Vagina (tissue), 2 donors: ENCODE measurements around the gene RASA2. TPM values are rescaled to one million over a fixed set of nuclear protein-coding genes. Genes with fewer than 3 reads are reported as not detected.
"Not testable (repeated sequence)": the region's sequence is repeated elsewhere in the genome, so short reads cannot be mapped to it uniquely, and the experiment has no call there.

Source experiments
- DNase-seq, 2 donors: peaks; one replicate each; pipeline ENCODE4 v3.0.0-alpha.2; 2017; ENCODE audit errors: extremely low spot score in 2 of 2
- H3K27ac ChIP-seq: fragments of 200-600 bp; sonication (generic); one replicate; pipeline ENCODE4 v1.5.1; 2019
- H3K27me3 ChIP-seq: fragments of 200-600 bp; sonication (generic); one replicate; pipeline ENCODE4 v1.5.1; 2019
- H3K36me3 ChIP-seq, 2 donors: fragments of 200-600 bp; sonication (generic); one replicate each; pipeline ENCODE4 v1.5.1; 2017 to 2019
- H3K4me1 ChIP-seq: fragments of 200-600 bp; sonication (generic); one replicate; pipeline ENCODE4 v1.5.1; 2019
- H3K4me3 ChIP-seq, 2 donors: fragments of 200-600 bp; sonication (generic); 1 replicate in 1 of 2; 2 replicates in 1 of 2; pipeline ENCODE4 v1.5.1; 2016 to 2019
- H3K9me3 ChIP-seq: fragments of 200-600 bp; sonication (generic); one replicate; pipeline ENCODE4 v1.5.1; 2019
- POLR2A ChIP-seq, 2 donors: fragments of 450-650 bp; IDR thresholded peaks; one replicate each; pipeline ENCODE4 v1.6.1; 2017; ENCODE audit warnings: antibody characterized with exemption in 2 of 2, mild to moderate bottlenecking in 2 of 2, moderate library complexity in 2 of 2
- POLR2AphosphoS5 ChIP-seq, 2 donors: sonication (generic); formaldehyde crosslinking; IDR thresholded peaks; one replicate each; pipeline ENCODE4 v1.9.0; 2017; ENCODE audit warnings: antibody characterized with exemption in 2 of 2, mild to moderate bottlenecking in 2 of 2, low read depth in 1 of 2; ENCODE audit not compliant: insufficient read depth in 1 of 2
- intact Hi-C: fragments of 100-400 bp; cut with DNase I; formaldehyde crosslinking; loops from one replicate; pipeline ENCODE4 v1.15.1; 2023
- total RNA-seq: library from RNA; depleted of rRNA; stranded (reverse); fragments of >200 nt; gene quantifications from one replicate; pipeline ENCODE4 v1.2.3, GENCODE V29; 2016
- TF ChIP-seq, protein P1 (sequence below), 3 experiments: fragments of 450-650 bp in 2 of 3; fragments of 200-600 bp in 1 of 3; sonication (generic) in 1 of 3; IDR thresholded peaks; one replicate each; pipeline ENCODE4 v1.5.1; 2017 to 2019; ENCODE audit warnings: antibody characterized with exemption in 3 of 3, mild to moderate bottlenecking in 2 of 3, moderate library complexity in 2 of 3

RASA2 gene
- total RNA-seq, 1 donor from 2014 or later: 18.4 TPM

DNA sequence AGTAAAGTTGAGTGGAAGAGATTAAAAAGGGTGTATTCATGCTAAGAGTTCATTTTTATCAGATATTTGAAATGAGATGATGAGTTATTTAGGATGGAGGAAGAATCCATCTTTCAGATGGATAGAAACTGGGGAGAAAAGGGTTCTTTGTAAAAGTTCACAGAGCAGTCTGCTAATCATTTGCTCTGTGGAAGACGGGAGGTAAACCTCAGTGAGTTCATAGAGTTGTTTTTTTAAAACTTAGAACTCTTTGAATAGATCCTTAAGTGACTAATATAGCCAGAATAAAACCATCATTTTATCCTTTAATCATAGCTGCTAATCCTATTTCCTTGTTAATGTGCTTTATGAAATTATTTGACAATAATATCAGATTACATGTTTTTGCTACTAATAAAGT is 5.1 kb downstream of the RASA2 start:
- TF ChIP-seq, protein P1, sequence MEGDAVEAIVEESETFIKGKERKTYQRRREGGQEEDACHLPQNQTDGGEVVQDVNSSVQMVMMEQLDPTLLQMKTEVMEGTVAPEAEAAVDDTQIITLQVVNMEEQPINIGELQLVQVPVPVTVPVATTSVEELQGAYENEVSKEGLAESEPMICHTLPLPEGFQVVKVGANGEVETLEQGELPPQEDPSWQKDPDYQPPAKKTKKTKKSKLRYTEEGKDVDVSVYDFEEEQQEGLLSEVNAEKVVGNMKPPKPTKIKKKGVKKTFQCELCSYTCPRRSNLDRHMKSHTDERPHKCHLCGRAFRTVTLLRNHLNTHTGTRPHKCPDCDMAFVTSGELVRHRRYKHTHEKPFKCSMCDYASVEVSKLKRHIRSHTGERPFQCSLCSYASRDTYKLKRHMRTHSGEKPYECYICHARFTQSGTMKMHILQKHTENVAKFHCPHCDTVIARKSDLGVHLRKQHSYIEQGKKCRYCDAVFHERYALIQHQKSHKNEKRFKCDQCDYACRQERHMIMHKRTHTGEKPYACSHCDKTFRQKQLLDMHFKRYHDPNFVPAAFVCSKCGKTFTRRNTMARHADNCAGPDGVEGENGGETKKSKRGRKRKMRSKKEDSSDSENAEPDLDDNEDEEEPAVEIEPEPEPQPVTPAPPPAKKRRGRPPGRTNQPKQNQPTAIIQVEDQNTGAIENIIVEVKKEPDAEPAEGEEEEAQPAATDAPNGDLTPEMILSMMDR (IDR thresholded peaks at IDR 0.05): no peak
- TF ChIP-seq POLR2AphosphoS5 (IDR thresholded peaks at IDR 0.05; ENCODE audit: insufficient read depth in 1 of 2, low read depth in 1 of 2) (no peak), POLR2A (IDR thresholded peaks at IDR 0.05) (no peak)
- Histone ChIP-seq H3K4me3 (no peak overlapping the region), H3K27ac (no peak overlapping the region), H3K27me3 (no peaks in the 10 kb centered on the region), H3K9me3 (no peaks in the 10 kb centered on the region), H3K36me3 (no peaks in the 10 kb centered on the region), H3K4me1 (peaks cover 30% of the 10 kb centered on the region)
- no peak for DNase-seq
- intact Hi-C loops: no loop called here

DNA sequence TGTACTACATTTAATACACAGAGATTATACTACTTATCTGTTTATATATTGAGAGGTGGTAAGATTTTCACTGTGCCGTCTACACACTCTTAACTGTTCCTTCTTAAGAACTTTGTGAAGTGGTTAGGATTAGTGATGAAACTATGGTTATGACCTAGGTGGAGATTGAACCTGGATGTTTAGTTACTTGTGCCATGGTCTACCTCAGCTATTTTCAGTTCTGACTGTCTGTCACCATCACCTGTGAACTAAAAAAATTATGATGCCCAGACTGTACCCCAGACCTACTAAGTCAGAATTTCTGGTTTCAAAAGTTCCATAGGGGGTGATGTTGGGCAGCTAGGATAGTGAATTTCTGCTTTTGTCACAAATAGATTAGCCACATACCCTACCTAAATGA is 6.4 kb downstream of the RASA2 start:
- no peak for DNase-seq
- Histone ChIP-seq H3K27me3 (no peaks in the 10 kb centered on the region), H3K4me1 (peaks cover 27% of the 10 kb centered on the region), H3K27ac (no peak overlapping the region), H3K36me3 (no peaks in the 10 kb centered on the region), H3K9me3 (no peaks in the 10 kb centered on the region), H3K4me3 (no peak overlapping the region)
- intact Hi-C loops: no loop called here
- TF ChIP-seq POLR2AphosphoS5 (IDR thresholded peaks at IDR 0.05; ENCODE audit: insufficient read depth in 1 of 2, low read depth in 1 of 2): no peak
- no peak for TF ChIP-seq POLR2A (IDR thresholded peaks at IDR 0.05)

DNA sequence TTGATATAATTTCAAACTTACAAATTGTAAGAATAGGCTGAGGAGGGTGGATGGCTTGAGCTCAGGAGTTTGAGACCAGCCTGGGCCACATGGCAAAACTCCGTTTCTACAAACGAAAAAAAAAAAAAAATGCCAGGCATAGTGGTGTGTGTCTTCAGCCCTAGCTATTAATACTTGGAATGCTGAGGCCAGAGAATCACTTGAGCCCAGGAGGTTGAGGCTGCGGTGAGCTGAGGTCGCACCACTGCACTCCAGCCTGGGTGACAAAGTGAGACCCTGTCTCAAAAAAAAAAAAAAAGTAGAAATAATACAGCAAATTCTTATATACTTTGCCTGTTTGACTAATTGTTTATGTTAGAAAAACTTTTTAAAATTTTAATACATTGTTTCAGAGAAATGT is 10.8 kb downstream of the RASA2 start:
- H3K9me3 ChIP-seq, H3K36me3 ChIP-seq, H3K4me3 ChIP-seq, H3K27me3 ChIP-seq, DNase-seq, H3K27ac ChIP-seq, intact Hi-C loops: not testable (repeated sequence)
- peaks cover 30% of the 10 kb centered on the region for H3K4me1 ChIP-seq

DNA sequence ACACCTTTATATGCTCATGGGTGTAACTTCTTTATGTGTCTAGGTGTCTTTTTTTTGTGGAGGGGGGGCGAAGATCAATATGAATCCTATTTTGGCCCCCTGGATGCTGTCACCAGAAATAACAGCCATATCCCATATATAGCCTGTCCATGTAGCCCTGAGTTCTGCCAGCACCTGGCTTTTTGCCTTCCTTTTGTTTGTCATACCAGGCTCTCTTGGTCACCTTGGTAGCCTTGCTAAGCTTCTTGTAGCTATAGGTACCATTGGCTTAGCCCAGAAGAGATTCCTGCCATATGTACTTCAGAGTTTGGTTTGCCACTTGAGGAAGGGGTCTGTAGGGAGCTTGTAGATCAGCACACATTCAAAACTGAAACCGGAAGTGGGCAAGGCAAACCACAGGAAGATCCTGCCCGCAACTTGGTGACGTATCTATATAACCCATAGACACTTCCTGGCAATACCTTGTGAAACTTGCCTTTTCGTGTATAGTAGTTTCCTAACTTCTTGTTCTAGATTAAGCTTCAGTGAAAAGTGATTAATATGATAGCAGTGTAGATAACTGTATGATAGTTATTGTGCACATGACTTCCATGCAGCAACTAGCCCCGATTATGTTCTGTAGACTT is 11.9 kb downstream of the RASA2 start:
- no peak overlapping the region for H3K27ac ChIP-seq
- H3K9me3 ChIP-seq: no peaks in the 10 kb centered on the region
- DNase-seq: no peak
- intact Hi-C loops: no loop called here
- no peaks in the 10 kb centered on the region for H3K36me3 ChIP-seq
- H3K4me3 ChIP-seq: no peak overlapping the region
- peaks cover 30% of the 10 kb centered on the region for H3K4me1 ChIP-seq
- TF ChIP-seq, protein P1 (IDR thresholded peaks at IDR 0.05): no peak
- TF ChIP-seq POLR2A (IDR thresholded peaks at IDR 0.05): no peak
- TF ChIP-seq POLR2AphosphoS5 (IDR thresholded peaks at IDR 0.05; ENCODE audit: insufficient read depth in 1 of 2, low read depth in 1 of 2): no peak
- H3K27me3 ChIP-seq: no peaks in the 10 kb centered on the region

DNA sequence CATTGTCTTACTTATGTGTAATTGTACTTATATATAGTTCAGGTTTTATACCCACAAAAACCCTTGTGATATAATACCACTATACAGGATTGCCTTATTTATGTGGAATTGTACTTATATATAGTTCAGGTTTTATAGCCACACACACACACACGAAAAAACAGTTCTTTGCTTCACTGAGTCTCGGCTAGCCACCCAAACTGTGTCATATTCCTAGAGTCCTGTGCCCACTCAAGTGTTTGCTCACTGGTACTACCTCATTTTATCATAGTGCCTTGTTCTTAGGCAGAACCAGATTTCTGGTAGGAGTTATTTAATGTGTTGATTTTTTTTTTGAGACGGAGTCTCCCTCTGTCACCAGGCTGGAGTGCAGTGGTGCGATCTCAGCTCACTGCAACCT is 12.5 kb downstream of the RASA2 start:
- Histone ChIP-seq H3K4me3 (no peak overlapping the region), H3K36me3 (no peaks in the 10 kb centered on the region), H3K27me3 (no peaks in the 10 kb centered on the region), H3K4me1 (peaks cover 30% of the 10 kb centered on the region), H3K9me3 (no peaks in the 10 kb centered on the region), H3K27ac (no peak overlapping the region)
- intact Hi-C loops: no loop called here
- DNase-seq: no peak
- TF ChIP-seq POLR2AphosphoS5 (IDR thresholded peaks at IDR 0.05; ENCODE audit: insufficient read depth in 1 of 2, low read depth in 1 of 2) (no peak), POLR2A (IDR thresholded peaks at IDR 0.05) (no peak)
- TF ChIP-seq, protein P1 (IDR thresholded peaks at IDR 0.05): no peak

DNA sequence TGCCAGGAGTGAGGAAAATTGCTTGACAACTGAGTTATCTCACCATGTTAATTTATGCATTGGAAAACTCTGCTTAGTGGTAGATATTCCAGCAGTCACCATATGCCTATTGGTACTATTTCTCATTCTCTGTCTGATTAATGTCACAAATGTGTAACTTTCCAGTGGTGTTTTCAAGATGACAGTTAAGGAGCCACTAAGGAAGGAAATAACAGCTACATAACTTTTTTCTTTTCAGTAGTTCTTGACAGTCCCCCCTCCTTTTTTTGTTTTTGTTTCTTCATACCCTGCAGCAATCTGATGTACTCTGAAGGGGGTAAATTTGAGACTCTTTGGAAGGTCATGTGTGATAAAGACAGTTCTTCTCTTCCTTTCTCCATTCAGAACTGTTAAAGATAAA is 13.1 kb downstream of the RASA2 start:
- Histone ChIP-seq H3K27ac (no peak overlapping the region), H3K27me3 (no peaks in the 10 kb centered on the region), H3K36me3 (no peaks in the 10 kb centered on the region), H3K4me1 (peaks cover 28% of the 10 kb centered on the region), H3K4me3 (no peak overlapping the region), H3K9me3 (no peaks in the 10 kb centered on the region)
- DNase-seq: no peak
- TF ChIP-seq, protein P1 (IDR thresholded peaks at IDR 0.05): no peak
- TF ChIP-seq POLR2A (IDR thresholded peaks at IDR 0.05): no peak
- no peak for TF ChIP-seq POLR2AphosphoS5 (IDR thresholded peaks at IDR 0.05; ENCODE audit: insufficient read depth in 1 of 2, low read depth in 1 of 2)
- intact Hi-C loops: no loop called here
